ENCODE results near the gene ZNF282. TPM values are rescaled to one million over a fixed set of nuclear protein-coding genes. Genes with fewer than 3 reads are reported as not detected.
"Not testable (repeated sequence)": the region's sequence is repeated elsewhere in the genome, so short reads cannot be mapped to it uniquely, and the experiment has no call there.

ZNF282 gene
- total RNA-seq, 2 donors from 2014 or later, result 13.9 to 19.6 TPM

DNA sequence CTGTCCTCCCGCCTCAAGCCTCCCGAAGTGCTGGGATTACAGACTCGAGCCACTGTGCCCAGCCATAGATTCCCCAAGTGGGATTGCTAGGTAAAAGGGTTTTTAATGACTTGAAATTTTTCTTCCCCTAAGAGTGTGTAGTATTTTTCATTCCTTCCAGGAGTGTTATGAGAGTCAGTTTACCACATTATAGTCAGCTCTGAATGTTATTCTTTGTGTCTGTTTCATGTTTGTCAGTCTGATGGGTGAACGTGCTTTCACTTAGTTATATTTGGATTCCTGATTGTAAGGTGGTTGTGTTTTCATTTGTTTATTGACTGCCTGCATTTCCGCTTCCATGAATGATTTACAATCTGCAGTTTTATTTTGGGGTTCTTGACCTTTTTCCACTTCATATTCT lies 50.4 kb downstream of the ZNF282 start:
- no peak for DNase-seq (ENCODE audit: low spot score)
- intact Hi-C loops (cut with DNase I), result no loop called here

DNA sequence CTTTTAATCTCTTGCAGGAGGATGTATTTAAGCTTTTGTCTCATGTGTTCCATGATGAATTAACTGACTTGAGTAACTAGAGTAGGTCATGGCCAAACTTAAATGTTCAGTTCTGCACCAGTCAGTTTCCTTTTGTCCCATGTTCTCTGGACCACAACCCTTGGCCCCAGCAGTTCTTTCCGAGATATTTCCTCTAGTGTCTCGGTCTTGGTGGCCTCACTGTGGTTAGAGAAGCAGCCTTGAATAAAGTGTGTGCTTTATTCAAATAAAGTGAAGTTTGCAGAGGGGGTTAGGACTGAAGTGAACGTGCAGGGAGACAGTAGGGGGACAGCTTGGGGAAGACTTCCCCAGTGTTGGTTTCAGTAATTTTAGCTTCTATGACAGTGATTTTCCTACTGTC lies 53.4 kb downstream of the ZNF282 start:
- DNase-seq (ENCODE audit: low spot score), result no peak
- intact Hi-C loops (cut with DNase I), result no loop called here

DNA sequence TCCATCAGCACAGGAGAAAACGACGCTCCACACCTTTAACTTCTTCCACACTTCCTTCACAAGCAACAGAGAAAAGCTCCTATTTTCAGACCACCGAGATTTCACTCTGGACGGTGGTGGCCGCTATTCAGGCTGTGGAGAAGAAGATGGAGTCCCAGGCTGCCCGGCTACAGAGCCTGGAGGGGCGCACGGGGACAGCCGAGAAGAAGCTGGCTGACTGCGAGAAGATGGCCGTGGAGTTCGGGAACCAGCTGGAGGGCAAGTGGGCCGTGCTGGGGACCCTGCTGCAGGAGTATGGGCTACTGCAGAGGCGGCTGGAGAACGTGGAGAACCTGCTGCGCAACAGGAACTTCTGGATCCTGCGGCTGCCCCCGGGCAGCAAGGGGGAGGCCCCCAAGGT lies 54.8 kb downstream of the ZNF282 start:
- intact Hi-C loops (cut with DNase I); DNase-seq (ENCODE audit: low spot score): not testable (repeated sequence)

DNA sequence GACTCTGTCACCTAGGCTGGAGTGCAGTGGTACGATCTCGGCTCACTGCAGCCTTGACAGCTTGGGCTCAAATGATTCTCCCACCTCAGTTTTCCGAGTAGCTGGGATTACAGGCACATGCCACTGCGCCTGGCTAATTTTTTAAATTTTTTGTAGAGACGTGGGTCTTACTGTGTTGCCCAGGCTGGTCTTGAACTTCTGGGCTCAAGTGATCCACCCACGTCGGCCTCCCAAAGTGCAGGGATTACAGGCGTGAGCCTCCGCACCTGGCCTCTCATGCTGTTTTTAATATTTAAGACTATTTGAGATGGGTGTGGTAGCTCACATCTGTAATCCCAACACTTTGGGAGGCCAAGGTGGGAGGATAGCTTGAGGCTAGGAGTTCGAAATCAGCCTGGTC lies 56.2 kb downstream of the ZNF282 start:
- DNase-seq (ENCODE audit: low spot score); intact Hi-C loops (cut with DNase I): not testable (repeated sequence)

DNA sequence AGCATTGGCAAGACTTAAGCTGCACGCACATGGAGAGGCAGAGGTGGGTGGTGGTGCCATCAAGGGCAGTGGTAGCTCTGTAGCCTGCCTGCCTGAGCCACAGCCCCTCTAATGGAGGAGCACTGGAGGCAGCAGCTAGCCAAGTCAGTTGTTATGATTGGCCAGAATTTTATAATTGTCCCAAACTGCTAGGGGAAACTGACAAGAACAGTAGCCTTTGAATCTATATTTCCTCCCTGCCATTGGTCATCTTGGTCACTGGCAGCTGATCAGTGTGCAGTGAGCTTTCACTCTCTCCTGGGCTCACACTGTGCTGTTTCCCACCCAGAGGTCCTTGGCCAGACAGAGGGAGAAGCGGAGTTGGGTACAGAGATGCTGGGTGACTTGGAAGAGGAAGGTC lies 57.0 kb downstream of the ZNF282 start:
- intact Hi-C loops (cut with DNase I), result no loop called here
- DNase-seq (ENCODE audit: low spot score), result no peak

DNA sequence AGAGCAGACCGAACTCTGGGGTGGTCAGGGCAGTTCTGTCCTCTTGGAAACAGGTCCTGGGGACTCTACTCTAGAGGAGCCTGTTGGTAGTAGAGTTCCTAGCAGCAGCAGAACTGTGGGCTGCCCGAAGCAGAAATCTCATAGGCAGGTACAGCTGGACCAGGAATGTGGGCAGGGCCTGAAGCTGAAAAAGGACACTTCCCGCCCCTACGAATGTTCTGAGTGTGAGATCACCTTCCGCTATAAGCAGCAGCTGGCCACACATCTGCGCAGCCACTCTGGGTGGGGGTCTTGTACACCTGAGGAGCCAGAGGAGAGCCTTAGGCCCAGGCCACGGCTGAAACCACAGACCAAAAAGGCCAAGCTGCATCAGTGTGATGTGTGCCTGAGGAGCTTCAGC lies 58.3 kb downstream of the ZNF282 start:
- DNase-seq (ENCODE audit: low spot score), result no peak

DNA sequence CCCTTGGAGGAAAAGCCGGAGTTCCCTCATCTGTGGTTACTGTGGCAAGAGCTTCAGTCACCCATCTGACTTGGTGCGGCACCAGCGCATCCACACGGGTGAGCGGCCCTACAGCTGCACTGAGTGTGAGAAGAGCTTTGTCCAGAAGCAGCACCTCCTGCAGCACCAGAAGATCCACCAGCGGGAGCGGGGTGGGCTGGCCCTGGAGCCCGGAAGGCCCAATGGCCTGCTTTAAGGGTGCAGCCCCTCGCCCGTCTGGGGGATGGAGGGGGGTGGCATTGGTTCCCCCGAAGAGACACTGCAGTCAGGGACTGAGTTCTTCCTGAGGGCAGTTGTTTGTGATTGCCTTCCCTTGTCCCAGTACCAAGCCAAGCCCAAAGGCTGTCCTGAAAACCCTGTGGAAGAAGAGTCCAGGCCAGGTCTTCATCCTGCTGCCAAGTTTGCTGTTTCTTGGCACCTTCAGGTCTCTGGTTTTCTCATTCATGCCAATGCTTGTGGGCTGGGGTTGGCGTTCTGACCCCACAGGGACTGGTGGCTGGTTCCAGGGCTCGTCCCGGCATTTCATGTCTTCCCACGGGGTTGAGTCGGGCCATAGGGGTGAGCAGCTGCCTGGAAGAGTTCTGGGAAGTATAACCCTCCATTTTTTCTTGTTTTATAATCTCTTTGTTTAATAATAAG lies 59.0 kb downstream of the ZNF282 start:
- no peak for DNase-seq (ENCODE audit: low spot score)
- intact Hi-C loops (cut with DNase I), result no loop called here

More for the DNA sequence above, 58.3 kb downstream of the ZNF282 start:
- intact Hi-C loops (cut with DNase I), result no loop called here

DNA sequence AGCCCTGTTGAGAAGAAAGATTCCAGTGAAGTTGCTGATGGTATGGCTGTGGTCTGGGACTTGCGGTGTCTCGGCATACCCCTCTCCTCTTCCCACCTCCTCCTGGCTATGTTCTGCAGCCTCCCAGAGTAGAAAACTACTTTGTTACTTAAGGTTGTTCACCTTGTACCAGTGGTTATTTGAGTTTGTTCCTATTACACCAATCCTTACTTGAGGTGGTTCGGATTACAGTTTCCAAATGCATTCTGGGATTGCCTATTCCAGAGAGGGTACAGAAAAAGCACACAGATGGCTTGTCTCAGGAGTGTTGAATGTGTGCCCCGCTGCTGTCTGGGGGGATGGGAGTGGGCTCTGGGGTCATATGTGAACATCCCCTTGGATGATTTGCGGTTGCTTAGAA lies 59.8 kb downstream of the ZNF282 start:
- intact Hi-C loops (cut with DNase I), result no loop called here
- DNase-seq (ENCODE audit: low spot score), result no peak

DNA sequence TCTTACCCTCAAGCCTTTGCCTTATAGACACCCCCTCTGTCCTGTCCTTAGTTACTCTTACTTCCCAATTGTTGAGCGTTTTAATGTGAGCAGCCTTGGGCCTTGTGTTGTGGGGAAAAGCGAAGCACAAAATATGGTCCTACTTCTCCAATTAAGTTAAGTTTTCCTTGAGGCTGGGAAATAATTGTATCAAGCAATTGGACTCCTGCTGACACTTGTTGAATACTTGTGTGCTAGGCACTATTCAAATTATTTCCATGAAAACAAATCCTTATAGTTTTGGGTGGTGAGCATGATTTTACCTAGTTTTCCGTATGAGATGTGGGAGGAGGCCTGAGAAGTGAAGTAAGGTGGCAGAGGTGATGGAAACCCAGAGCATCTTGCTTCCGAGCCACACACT lies 61.2 kb downstream of the ZNF282 start:
- DNase-seq (ENCODE audit: low spot score), result no peak
- intact Hi-C loops (cut with DNase I), result no loop called here

DNA sequence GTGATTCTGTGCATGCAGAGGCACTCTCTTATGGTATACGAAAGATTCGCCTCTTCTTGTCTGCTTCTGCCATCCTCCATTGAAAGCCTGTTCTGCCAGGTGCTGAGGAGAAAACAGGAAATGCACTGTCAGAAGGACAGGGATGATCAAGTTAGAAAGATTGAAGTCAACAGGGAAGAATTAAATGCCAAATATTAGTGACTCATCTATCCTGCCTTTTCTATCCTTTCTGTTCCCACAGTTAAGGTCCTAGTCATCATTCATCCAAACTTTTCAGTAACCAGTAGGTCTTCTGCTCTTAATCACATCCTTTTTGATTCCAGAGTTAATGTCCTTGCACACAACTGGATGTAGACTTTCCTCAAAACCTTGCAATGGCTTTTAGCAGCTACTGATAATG lies 61.8 kb downstream of the ZNF282 start:
- intact Hi-C loops (cut with DNase I), result no loop called here
- DNase-seq (ENCODE audit: low spot score), result no peak

DNA sequence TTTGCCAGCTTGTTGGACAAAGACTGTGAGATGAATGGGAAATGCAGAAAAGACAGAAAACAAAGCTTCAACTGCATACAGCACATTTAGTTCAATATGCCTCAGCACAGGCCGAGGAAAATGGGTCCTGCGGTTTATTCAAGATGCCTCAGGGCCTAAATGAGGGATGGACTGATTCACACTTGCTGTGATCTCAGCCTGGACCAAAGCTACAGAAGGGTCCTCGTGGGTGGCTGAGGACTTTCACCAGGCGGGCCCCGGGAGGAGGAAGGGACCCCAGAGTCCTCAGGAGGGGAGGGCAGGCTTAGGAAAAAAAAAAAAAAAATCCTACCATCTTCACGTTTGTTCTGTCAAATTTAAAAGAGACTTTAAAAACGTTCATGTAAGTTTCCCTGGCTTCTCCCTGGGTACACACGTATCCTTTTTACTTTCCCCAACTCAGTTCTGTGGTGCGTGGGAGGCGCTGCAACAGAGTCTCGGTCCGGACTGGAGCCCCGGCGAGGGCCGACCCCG lies 66.0 kb downstream of the ZNF282 start:
- intact Hi-C loops (cut with DNase I), result no loop called here
- no peak for DNase-seq (ENCODE audit: low spot score)

DNA sequence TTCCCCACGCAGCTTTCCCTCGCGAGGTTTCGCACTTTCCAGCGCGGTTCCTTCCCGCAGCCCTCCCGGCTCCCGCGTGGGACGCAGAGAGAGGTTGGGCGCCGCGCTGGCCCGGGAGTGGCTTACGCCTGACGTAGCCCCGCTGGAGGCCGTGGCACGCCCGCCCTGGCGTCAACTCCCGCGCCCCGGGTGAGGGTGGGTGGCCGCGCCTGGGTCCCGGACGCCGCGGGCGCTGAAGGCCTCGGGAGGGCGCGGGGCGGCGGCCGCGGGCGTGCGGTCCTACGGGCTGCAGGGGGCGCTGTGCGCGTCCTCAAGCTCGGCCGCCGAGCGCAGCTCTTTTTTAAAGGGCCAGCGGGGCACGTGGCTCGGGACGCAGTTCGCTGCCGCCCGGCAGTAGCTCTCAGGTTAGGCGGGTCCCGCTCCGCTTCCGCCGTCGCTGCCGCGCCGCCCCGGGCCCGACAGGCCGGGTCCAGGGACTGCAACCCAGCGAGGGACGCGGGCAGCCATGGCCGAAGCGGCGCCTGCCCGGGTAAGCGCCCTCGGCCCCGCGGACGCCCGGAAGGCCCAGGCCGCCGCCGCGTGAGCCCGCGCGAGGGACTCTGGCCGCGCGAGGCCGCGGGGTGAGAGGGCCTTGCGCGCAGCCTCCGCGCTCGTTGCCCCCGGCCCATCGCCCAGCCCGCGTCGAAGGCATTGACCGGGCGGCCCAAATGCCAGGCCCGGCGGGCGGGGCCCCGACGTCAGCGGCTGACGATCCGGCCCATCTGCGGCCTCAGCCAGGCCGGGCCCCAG lies 66.7 kb downstream of the ZNF282 start, which contains the start of gene ZNF783:
ZNF783 (plus strand) TSS at position 368 of the 789 bp plus-strand sequence; CDS start at position 506, 138 bp downstream.
- intact Hi-C loops (cut with DNase I), result loop anchor here in 1 of 2 donors (2.0 kb wide), 1 partner anchor 63 kb away; no protein-coding TSS in a partner anchor
- DNase-seq (ENCODE audit: low spot score), result peak; percentile 97

DNA sequence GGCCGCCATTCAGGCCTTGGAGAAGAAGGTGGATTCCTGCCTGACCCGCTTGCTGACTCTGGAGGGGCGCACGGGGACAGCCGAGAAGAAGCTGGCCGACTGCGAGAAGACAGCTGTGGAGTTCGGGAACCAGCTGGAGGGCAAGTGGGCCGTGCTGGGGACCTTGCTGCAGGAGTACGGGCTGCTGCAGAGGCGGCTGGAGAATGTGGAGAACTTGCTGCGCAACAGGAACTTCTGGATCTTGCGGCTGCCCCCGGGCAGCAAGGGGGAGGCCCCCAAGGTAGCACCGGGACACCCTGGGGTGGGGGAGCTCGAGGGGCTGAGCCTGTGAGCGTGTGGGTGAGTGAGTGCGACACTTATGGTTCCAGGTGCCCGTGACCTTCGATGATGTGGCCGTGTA lies 71.1 kb downstream of the ZNF282 start:
- no peak for DNase-seq (ENCODE audit: low spot score)
- intact Hi-C loops (cut with DNase I), result loop anchor here in 1 of 2 donors (5.0 kb wide), 1 partner anchor 1004 kb away; no protein-coding TSS in a partner anchor

DNA sequence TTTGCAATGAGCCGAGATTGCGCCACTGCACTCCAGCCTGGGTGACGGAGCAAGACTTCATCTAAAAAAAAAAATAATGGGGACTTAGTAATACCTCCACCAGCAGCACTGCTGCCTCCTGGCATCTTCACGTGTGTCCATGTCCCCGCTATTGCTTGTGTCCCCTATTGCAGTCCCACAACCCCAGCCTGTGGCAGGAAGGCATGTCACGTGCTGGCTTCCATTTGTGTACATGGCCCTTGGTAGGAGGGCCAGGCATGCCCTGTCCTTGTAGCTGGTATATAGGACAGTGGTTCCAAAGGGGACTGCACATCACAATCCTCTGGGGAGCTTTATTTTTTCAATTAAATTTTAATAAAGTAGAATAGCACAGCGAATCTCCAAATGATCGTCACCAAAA lies 72.4 kb downstream of the ZNF282 start:
- DNase-seq (ENCODE audit: low spot score), result no peak
- intact Hi-C loops (cut with DNase I), result loop anchor here in 1 of 2 donors (5.0 kb wide), 1 partner anchor 1005 kb away; no protein-coding TSS in a partner anchor

DNA sequence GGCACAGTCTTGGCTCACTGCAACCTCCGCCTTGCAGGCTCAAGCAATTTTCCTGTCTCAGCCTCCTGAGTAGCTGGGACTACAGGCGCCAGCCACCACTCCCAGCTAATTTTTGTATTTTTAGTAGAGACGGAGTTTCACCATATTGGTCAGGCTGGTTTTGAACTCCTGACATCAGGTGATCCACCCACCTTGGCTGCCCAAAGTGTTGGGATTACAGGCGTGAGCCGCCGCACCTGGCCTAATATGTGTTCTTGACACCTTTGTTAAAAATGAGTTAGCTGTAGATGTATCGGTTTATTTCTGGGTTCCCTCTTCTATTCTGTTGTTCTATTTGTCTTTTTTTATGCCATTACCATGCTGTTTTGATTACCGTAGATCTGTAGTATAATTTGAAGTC lies 79.1 kb downstream of the ZNF282 start:
- intact Hi-C loops (cut with DNase I), result not testable (repeated sequence)
- peak; percentile 32 for DNase-seq (ENCODE audit: low spot score)

Other genes with a start within 250 kb of the ZNF282 start
- gene PDIA4, start 167.0 kb upstream of the ZNF282 start, total RNA-seq, result 100 to 1,000 TPM in 1 of 2 donors, 10 to 100 TPM in 1; 64.8 to 117 TPM
- gene ZNF786, start 104.8 kb upstream of the ZNF282 start, total RNA-seq, result 1 to 10 TPM; 3.4 to 4.6 TPM
- gene ZNF425, start 69.2 kb upstream of the ZNF282 start, total RNA-seq, result 1 to 10 TPM in 1 of 2 donors, under 1 TPM in 1; 0.97 to 1.7 TPM
- gene ZNF398, start 48.1 kb upstream of the ZNF282 start, total RNA-seq, result 10 to 100 TPM; 10.3 to 12.1 TPM
- gene ZNF212, start 44.1 kb downstream of the ZNF282 start, total RNA-seq, result 1 to 10 TPM; 5.3 to 6.1 TPM
- gene ZNF783, start 66.7 kb downstream of the ZNF282 start, total RNA-seq, result 10 to 100 TPM; 10.8 to 16.3 TPM